Activated T-helper 1 cell treated with anti-CD3 and anti-CD28 coated beads, Interleukin-12 subunit alpha, Interleukin-12 subunit beta, Interleukin-2, Interleukin-4 antibody, amounts not matched to agents 30 ng/mL and 10 ng/mL and 1 ng/mL, durations not matched to agents 14 hours and 24 hours and 36 hours (primary cell): ENCODE data around the gene ATAD3C. TPM values are rescaled to one million over a fixed set of nuclear protein-coding genes. Genes with fewer than 3 reads are reported as not detected.

ENCODE experiments used
- DNase-seq: peaks from one replicate; pipeline ENCODE4 v3.0.0; 2021; ENCODE audit warnings: low spot score
- H3K27ac Mint-ChIP-seq: one replicate; pipeline ENCODE4 v1.8.0; 2021; ENCODE audit warnings: mild to moderate bottlenecking, mixed read lengths
- H3K27me3 Mint-ChIP-seq: one replicate; pipeline ENCODE4 v1.8.0; 2022; ENCODE audit warnings: mild to moderate bottlenecking, moderate library complexity, mixed read lengths; ENCODE audit not compliant: insufficient read depth
- H3K36me3 Mint-ChIP-seq: one replicate; pipeline ENCODE4 v1.8.0; 2021; ENCODE audit warnings: low read depth, mixed read lengths
- H3K4me1 Mint-ChIP-seq: one replicate; pipeline ENCODE4 v1.8.0; 2021; ENCODE audit warnings: low read depth, mixed read lengths
- H3K4me3 Mint-ChIP-seq: one replicate; pipeline ENCODE4 v1.8.0; 2021; ENCODE audit warnings: mild to moderate bottlenecking, moderate library complexity, mixed read lengths
- H3K9me3 Mint-ChIP-seq: one replicate; pipeline ENCODE4 v1.8.0; 2021; ENCODE audit warnings: mixed read lengths
- intact Hi-C: fragments of 100-400 bp; cut with micrococcal nuclease; formaldehyde crosslinking; loops from one replicate; pipeline ENCODE4 v1.15.1; 2024
- total RNA-seq: library from RNA; stranded (reverse); gene quantifications from 2 replicates; pipeline ENCODE4 v1.2.3, GENCODE V29; 2022

Gene ATAD3C
- total RNA-seq, 1 donor from 2014 or later, result 0.57 TPM

DNA sequence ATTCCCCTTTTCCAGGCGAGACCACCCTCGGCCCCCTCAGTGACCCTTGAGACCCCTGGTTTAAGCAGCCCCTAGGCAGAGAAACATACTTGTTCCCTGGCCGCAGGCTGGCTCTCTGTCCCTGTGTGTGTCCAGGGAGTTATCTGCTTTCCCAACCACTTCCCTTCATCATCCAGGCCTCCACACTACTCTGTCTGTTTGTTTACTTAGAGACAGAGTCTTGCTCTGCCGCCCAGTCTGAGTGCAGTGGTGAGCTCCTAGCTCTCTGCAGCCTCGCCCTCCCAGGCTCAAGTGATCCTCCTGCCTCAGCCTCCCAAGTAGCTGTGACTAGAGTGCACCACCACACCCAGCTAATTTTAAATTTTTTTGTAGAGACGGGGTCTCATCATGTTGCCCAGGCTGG is 19.8 kb upstream of the ATAD3C start:
- no peak overlapping the region for H3K27ac Mint-ChIP-seq
- intact Hi-C loops, result no loop called here
- no peaks in the 10 kb centered on the region for H3K36me3 Mint-ChIP-seq
- no peaks in the 10 kb centered on the region for H3K4me1 Mint-ChIP-seq
- DNase-seq, result no peak
- no peaks in the 10 kb centered on the region for H3K9me3 Mint-ChIP-seq
- H3K27me3 Mint-ChIP-seq, result peaks cover 24% of the 10 kb centered on the region
- H3K4me3 Mint-ChIP-seq, result no peak overlapping the region

- Mint-ChIP-seq H3K4me3 (no peak overlapping the region), H3K36me3 (no peaks in the 10 kb centered on the region), H3K9me3 (no peaks in the 10 kb centered on the region), H3K4me1 (no peaks in the 10 kb centered on the region), H3K27ac (no peak overlapping the region), H3K27me3 (peaks cover 20% of the 10 kb centered on the region)
- no peak for DNase-seq
- intact Hi-C loops, result no loop called here
Measured at GRCh38 chr1:1430114-1430982, 19.1 kb upstream of the ATAD3C start.

- no peak overlapping the region for H3K4me3 Mint-ChIP-seq
- H3K4me1 Mint-ChIP-seq, result no peaks in the 10 kb centered on the region
- H3K36me3 Mint-ChIP-seq, result no peaks in the 10 kb centered on the region
- no peak for DNase-seq
- no peaks in the 10 kb centered on the region for H3K9me3 Mint-ChIP-seq
- H3K27ac Mint-ChIP-seq, result no peak overlapping the region
- intact Hi-C loops, result no loop called here
- H3K27me3 Mint-ChIP-seq, result peaks cover 20% of the 10 kb centered on the region
Measured at GRCh38 chr1:1430992-1431844, 18.3 kb upstream of the ATAD3C start.

GRCh38 chr1:1431845-1432273 is 17.6 kb upstream of the ATAD3C start:
- H3K4me3 Mint-ChIP-seq, result no peak overlapping the region
- no peak overlapping the region for H3K27ac Mint-ChIP-seq
- no peaks in the 10 kb centered on the region for H3K9me3 Mint-ChIP-seq
- H3K4me1 Mint-ChIP-seq, result no peaks in the 10 kb centered on the region
- intact Hi-C loops, result no loop called here
- no peaks in the 10 kb centered on the region for H3K36me3 Mint-ChIP-seq
- peaks cover 21% of the 10 kb centered on the region for H3K27me3 Mint-ChIP-seq
- no peak for DNase-seq

- Mint-ChIP-seq H3K4me3 (no peak overlapping the region), H3K27me3 (peaks cover 21% of the 10 kb centered on the region), H3K4me1 (no peaks in the 10 kb centered on the region), H3K9me3 (no peaks in the 10 kb centered on the region), H3K36me3 (no peaks in the 10 kb centered on the region), H3K27ac (no peak overlapping the region)
- intact Hi-C loops, result no loop called here
- no peak for DNase-seq
Measured at GRCh38 chr1:1432274-1432950, 17.1 kb upstream of the ATAD3C start.

DNA sequence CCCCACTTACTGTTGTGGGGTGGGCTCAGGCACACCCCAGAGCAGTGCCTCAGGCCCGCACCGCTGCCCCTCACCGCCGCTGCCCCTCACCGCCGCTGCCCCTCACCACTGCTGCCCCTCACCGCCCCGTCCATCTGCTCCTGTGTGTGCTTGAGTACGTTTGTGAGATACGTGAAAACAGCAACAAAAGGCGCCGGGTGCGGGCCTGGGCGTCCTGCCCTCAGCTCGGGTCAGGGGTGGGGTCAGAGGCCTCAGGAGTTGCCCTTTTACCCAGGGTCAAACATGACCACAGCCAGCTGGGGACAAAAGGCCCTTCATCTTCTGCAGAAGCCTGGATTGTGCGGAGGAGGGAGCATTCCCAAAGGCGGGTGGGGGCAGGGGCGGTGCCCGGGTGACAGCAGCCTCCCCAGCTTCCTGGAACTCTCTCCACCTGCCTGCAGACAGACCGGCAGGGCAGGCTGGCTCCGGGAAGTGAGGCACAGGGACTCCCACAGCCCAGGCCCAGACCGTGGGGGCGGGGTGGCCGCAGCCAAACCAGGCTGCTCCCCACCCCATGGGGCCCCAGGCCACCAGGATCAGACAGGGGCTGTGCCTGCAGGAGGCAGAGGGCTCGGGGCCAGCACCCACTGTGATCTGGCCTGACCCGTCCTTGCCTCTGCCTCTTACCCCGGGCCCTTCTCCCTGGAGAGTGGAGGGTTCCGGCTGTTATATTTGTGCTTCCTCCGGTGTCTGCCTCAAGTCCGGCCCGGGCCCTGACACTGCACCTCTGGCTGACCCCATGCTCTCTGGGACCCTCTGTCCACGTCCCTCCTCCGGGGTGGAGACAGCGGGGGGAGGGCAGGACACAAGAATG is 16.3 kb upstream of the ATAD3C start:
- H3K36me3 Mint-ChIP-seq, result no peaks in the 10 kb centered on the region
- H3K4me1 Mint-ChIP-seq, result no peaks in the 10 kb centered on the region
- H3K27ac Mint-ChIP-seq, result peak overlapping the region; percentile 55
- H3K4me3 Mint-ChIP-seq, result no peak overlapping the region
- intact Hi-C loops, result no loop called here
- H3K27me3 Mint-ChIP-seq, result peaks cover 21% of the 10 kb centered on the region
- DNase-seq, result no peak
- no peaks in the 10 kb centered on the region for H3K9me3 Mint-ChIP-seq

DNA sequence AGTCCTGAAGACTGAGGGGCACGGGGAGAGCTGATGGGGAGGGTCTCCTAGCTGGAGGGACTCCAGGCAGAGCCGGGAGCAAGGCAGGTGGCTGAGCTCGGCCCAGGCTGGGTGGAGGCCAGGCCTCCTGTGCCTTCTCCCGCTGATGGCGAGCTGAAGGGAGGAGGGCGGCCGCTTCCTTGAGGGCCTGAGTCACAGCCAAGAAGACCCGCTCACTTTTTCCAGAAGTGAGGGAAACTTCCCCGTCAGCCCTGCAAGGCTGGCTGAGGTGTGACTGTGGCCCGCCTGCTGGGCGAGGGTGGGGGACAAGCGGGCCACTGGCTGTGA is 15.7 kb upstream of the ATAD3C start:
- Mint-ChIP-seq H3K27ac (peak overlapping the region; percentile 55), H3K27me3 (peaks cover 15% of the 10 kb centered on the region), H3K4me1 (no peaks in the 10 kb centered on the region), H3K4me3 (no peak overlapping the region), H3K36me3 (no peaks in the 10 kb centered on the region), H3K9me3 (no peaks in the 10 kb centered on the region)
- DNase-seq, result no peak
- intact Hi-C loops, result no loop called here

DNA sequence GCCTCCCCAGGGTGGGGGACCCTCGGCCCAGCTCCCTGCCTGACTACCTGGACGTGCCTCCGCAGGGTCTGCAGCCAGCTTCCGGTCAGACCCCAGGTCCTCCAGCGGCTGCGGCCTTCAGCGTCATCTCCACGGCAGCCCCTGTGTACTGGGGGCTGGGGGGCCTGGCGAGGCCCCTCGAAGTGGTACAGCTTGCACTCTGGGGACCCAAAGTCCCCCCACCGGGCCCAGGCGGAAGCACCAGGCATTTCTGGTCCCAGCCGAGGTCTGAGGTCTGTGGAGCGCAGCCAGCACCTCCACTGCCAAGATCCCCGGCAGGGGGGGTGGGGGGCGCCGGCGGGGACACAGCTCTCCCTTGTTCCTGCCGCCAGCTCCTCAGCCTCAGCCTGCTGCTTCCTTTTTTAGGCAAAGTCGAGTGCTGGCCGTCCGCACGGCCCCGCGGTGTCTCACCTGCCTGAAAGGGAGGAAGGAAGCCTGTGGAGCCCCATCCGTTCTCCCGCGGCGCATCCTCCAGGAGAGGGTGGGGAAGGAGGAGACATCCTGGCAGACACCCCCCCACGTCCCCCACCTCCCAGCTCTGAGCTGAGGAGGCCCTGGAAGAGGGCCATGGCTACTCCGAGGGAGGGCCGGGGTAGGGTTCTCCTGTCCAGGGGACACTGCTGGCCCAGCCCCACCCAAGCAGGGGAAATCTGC is 15.2 kb upstream of the ATAD3C start:
- peak overlapping the region; percentile 55 for H3K27ac Mint-ChIP-seq
- no peaks in the 10 kb centered on the region for H3K4me1 Mint-ChIP-seq
- H3K27me3 Mint-ChIP-seq, result peaks cover 12% of the 10 kb centered on the region
- H3K4me3 Mint-ChIP-seq, result peak overlapping the region; percentile 1
- no peaks in the 10 kb centered on the region for H3K9me3 Mint-ChIP-seq
- intact Hi-C loops, result no loop called here
- H3K36me3 Mint-ChIP-seq, result no peaks in the 10 kb centered on the region
- DNase-seq, result no peak

DNA sequence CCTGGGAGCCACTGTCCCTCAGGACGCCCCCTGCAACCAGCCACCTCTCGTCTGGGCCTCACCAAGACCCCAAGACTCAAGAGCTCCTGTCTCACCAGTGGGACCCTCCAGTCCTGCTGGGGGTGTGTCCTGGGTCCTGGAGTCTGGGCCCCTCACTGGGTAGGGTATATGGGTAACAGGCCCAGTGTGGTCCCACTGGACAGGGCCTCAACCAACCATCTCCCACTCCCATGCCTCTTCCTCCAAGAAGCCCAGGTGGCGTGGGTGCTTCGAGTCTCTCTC is 14.7 kb upstream of the ATAD3C start:
- Mint-ChIP-seq H3K4me3 (peak overlapping the region; percentile 66), H3K4me1 (no peaks in the 10 kb centered on the region), H3K27me3 (peaks cover 8% of the 10 kb centered on the region), H3K27ac (peak overlapping the region; percentile 40), H3K9me3 (no peaks in the 10 kb centered on the region), H3K36me3 (no peaks in the 10 kb centered on the region)
- intact Hi-C loops, result no loop called here
- no peak for DNase-seq

- Mint-ChIP-seq H3K27ac (peak within 1 kb of the TSS; percentile 40), H3K4me3 (peak within 1 kb of the TSS; percentile 66), H3K27me3 (peaks cover 4% of the 10 kb centered on the region), H3K9me3 (no peaks in the 10 kb centered on the region), H3K4me1 (no peaks in the 10 kb centered on the region), H3K36me3 (no peaks in the 10 kb centered on the region)
- DNase-seq, result peak; percentile 76
- intact Hi-C loops, result no loop called here
Measured at GRCh38 chr1:1435106-1435903, 14.2 kb upstream of the ATAD3C start, which contains the start of gene VWA1. TSS of gene VWA1 (plus strand) at chr1:1435690. CDS start at chr1:1435749, 59 bp downstream.

GRCh38 chr1:1435911-1436629 is 13.4 kb upstream of the ATAD3C start:
- intact Hi-C loops, result no loop called here
- no peaks in the 10 kb centered on the region for H3K4me1 Mint-ChIP-seq

More at GRCh38 chr1:1435911-1436629, 13.4 kb upstream of the ATAD3C start:
- Mint-ChIP-seq H3K36me3 (no peaks in the 10 kb centered on the region), H3K27me3 (peaks cover 4% of the 10 kb centered on the region), H3K4me3 (peak overlapping the region; percentile 51), H3K9me3 (no peaks in the 10 kb centered on the region), H3K27ac (peak overlapping the region; percentile 29)
- no peak for DNase-seq
